T follicular helper cell (primary cell): ENCODE measurements around the gene DXO.
"Not testable (repeated sequence)": the region's sequence is repeated elsewhere in the genome, so short reads cannot be mapped to it uniquely, and the experiment has no call there.

Experiments used
- DNase-seq: peaks from one replicate; pipeline ENCODE4 v3.0.0-alpha.2; 2020; ENCODE audit warnings: low read depth
- total RNA-seq, 2 experiments: gene quantifications; one replicate each; lab custom pipeline; 2026; lab: John Stamatoyannopoulos, UW

DXO gene
- total RNA-seq, result 9.9 to 29.7 reads per million in 2 experiments

DNA sequence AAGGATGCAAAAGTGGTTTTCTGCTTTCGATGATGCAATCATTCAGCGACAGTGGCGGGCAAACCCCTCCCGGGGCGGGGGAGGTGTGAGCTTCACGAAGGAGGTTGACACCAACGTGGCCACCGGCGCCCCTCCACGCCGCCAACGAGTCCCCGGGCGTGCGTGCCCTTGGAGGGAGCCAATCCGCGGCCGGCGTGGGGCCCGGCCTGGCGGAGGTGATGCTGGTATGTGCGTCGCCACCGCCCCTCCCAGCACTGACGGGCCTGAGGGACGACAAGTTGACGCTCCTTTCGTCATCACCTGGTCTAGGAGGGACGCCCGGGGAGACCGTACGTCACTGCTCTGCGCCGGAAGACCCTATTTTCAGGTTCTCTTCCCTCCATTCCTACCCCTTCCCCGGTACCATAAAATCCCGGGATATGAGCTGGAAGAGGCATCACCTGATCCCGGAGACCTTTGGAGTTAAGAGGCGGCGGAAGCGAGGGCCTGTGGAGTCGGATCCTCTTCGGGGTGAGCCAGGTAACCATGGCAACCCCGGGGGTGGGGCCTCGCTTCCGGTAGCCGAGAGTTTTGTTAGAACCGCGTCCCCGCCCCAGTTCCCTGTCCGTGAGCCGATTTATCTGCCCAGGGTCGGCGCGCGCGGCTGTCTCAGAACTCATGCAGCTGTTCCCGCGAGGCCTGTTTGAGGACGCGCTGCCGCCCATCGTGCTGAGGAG, at the start of gene DXO:
Gene DXO, minus strand, starts transcription at position 146 of the 716 bp plus-strand sequence. CDS start 463 bp downstream, outside the sequence.
- DNase-seq, result peak; percentile 98

DNA sequence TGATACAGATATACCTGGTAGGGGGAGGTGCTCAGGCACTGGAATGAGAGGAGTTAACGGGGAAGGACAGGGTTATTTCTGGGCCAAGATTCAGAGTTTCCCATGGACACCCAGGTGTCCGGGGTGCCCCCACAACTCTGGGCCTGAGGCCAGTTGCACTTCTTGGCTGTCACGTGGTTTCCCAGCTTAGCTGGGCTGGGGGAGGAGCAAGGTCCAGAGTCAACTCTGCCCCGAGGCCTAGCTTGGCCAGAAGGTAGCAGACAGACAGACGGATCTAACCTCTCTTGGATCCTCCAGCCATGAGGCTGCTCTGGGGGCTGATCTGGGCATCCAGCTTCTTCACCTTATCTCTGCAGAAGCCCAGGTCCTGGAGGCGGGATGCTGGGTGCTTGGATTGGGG, 42.6 kb upstream of the DXO start, which contains the start of gene C4B:
Gene C4B, plus strand, starts transcription at position 249 of the 400 bp plus-strand sequence. Its CDS starts 51 bp downstream, at position 300.
- not testable (repeated sequence) for DNase-seq

DNA sequence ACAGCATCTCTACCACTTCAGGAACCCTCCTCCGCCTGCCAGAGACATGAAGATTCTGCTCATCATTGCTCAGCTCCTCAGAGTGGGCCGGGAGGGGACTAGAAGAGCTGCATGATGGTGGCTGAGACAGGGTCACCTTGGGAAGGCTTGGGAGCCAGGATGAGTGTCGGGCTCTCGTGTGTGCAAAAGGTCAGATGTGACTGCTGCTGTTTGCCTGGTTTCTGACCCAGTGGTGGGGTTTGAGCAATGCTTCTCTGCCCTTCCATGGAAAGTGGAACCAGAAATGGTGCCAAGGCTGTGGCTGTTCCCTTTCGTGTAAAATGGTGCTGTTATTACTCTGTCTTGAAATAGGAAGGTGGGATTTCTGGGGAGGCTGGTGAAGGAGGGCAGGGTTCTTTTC, 41.8 kb upstream of the DXO start:
- DNase-seq, result not testable (repeated sequence)

DNA sequence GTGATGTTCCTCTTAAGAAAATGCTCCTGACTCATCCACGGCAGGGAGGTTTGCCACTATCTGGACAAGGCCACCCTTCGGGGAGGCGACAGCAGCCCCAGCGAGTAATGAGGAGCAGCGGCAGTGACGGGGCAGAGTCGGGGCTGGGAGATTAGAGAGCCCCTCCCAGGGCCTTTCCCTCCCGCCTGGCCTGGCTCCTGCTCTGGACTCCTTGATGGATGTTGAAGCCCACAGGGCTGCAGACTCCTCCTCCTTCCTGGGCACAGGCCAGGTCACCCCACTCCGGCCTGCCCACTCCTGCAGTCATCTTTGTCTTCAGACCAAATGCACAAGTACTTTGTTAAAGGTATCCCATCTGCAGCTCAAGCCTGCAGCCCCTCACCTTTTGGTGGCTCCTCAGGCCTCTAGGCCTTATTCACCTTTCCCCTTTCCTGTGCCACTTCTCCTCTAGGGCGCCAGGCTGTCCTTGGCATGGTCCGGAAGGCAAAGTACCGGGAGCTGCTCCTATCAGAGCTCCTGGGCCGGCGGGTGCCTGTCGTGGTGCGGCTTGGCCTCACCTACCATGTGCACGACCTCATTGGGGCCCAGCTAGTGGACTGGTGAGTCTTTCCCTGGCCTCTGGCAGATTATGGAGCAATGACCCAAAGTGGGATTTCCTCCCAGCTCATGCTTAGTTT, 41.1 kb upstream of the DXO start:
- DNase-seq, result not testable (repeated sequence)

DNA sequence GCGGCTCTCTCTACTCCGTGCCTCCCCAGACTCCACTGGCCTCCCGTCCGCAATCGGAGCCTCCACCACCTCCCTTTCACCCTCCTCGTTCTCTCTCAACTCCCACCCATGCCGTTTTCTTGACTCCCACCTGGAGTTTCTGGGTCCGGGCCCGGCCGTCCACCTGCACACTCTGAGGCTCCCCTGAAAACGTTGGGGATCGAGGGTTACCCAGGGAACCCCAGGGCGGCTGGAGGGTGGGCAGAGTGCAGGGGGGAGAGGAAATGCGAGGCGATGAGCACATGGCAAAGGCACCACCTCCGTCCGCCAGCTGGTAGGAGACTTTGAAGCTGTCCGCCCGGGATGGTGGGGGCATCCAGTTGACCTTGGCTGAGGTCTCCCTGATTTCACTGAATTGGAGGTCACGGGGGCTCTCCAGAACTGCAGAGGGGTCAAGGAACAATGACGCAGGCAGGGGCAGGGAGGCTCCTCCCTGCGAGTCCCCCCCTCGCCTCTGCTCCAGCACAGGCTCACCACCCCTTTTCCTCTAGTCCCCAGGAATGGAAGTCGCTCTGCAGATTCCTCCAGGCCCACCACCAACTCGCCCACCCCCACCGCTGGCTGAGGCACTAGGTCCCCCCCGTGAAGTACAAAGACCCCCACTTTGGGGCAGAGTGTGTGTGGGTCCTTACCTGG, 39.1 kb upstream of the DXO start:
- DNase-seq, result not testable (repeated sequence)

DNA sequence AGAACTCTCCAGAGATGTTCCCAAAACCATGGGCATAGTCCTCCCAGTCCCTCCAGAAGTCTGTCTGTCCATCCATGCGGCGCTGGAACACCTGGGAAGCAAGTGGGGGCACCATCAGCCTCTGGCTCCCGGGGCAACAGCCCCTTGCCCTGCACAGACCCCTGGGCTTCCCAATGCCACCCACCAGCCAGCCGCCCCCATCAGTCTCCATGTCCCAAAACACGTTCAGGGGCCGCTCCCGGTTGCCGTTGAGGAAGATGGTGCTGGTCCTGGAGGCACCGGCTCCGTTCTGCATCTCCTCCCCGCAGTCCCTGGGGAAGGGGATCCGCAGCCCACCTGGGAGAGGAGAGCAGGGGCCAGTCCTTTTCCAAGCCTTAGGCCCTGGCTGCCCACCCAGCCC, 37.6 kb upstream of the DXO start:
- not testable (repeated sequence) for DNase-seq

DNA sequence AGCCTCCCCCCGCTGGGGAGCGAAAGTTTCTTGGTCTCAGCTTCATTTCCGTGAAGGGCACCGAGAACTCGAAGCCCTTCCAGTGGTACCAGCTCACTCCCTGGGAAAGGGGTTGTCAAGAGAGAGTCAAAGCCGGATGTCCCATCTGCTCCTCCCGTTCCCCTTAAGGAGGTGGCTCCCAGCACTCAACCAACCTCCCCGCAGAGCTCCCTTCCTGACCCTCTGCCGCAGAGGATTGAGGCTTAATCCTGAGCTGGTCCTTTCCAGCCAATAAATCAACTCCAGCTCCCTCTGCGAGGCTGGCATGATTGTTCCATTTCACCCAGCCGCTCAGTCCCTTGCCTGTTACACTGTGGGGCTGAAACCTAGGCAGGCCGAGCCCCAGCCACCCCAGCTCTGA, 36.7 kb upstream of the DXO start:
- not testable (repeated sequence) for DNase-seq

DNA sequence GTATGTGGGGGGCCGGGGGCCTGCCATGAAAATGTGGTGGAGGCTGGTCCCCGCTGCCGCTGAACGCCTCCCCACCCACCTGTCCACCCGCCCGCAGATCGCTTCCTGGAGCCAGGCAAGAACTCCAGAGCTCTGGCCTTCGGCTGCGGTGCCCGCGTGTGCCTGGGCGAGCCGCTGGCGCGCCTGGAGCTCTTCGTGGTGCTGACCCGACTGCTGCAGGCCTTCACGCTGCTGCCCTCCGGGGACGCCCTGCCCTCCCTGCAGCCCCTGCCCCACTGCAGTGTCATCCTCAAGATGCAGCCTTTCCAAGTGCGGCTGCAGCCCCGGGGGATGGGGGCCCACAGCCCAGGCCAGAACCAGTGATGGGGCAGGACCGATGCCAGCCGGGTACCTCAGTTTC, 36.1 kb upstream of the DXO start:
- not testable (repeated sequence) for DNase-seq

DNA sequence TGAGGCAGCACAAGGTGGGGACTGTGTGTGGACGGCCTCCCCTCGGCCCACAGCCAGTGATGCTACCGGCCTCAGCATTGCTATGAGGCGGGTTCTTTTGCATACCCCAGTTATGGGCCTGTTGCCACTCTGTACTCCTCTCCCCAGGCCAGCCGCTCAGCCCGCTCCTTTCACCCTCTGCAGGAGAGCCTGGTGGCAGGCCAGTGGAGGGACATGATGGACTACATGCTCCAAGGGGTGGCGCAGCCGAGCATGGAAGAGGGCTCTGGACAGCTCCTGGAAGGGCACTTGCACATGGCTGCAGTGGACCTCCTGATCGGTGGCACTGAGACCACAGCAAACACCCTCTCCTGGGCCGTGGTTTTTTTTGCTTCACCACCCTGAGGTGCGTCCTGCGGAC, 35.1 kb upstream of the DXO start:
- not testable (repeated sequence) for DNase-seq

DNA sequence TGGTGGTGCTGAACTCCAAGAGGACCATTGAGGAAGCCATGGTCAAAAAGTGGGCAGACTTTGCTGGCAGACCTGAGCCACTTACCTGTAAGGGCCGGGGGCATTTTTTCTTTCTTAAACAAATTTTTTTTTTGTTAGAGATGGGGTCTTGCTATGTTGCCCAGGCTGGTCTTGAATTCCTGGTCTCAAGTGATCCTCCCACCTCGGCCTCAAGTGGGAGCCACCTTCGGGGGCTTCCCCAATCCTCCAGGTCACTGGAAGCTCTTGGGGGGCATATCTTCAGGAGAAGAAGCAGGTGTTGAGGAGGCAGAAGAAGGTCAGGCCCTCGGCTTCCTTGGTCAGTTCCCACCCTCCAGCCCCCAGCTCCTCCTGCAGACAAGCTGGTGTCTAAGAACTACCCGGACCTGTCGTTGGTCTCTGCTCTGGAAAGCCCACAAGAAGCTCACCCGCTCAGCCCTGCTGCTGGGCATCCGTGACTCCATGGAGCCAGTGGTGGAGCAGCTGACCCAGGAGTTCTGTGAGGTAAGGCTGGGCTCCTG, 34.1 kb upstream of the DXO start:
- DNase-seq, result not testable (repeated sequence)

DNA sequence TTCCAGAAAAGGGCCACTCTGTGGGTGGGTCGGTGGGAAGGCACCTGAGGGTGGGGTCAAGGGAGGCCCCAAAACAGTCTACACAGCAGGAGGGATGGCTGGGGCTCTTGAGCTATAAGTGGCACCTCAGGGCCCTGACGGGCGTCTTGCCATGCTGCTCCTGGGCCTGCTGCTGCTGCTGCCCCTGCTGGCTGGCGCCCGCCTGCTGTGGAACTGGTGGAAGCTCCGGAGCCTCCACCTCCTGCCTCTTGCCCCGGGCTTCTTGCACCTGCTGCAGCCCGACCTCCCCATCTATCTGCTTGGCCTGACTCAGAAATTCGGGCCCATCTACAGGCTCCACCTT, 33.6 kb upstream of the DXO start:
- not testable (repeated sequence) for DNase-seq

DNA sequence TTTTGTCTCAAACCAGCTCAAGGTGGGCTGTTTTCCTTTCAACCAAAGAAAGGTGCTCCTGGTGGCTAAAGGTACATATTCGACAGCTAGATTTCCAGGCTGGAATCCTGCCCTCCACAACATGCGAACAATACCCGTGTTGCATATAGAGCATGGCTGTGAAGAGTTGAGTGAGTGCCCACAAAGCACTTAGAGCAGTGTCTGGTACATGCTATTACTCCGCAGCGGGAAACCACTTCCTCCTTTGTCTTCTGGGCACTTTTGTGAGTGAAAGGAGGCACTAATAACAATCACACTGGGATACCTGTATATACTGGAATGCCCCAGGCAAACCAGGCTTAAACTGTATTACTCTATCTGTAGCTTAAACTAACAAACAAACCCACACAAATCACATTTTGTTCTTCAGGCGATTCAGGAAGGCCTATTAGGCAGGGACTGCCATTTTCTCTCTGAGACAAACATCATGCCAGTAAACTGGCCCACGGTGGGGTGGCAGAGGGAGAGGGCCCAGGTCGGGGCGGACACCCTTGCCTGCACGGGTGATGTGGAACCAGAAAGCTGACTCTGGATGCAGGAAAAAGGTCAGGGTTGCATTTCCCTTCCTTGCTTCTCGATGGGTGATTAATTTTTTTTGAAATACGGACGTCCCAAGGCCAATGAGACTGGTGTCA, 33.1 kb upstream of the DXO start:
- DNase-seq, result not testable (repeated sequence)

DNA sequence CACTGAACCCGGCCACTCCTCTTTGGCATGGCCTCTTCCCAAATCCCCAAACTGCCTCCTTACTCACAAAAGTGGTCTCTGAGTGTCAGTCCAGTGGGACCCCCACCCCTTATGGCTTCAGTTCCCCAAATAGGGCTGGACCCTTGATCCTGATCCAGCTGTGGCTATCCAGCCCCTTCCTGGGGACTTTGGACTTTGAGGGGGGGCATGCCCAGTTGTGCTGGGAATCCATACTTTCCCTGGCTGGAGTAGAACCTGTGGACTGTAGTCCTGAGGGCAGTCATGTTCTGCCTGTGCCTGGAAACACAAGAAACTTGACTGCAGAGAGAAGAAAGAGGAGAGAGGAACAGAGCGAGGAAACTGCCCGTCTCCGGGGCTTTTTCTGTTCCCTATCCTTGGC, 32.5 kb upstream of the DXO start:
- DNase-seq, result not testable (repeated sequence)

DNA sequence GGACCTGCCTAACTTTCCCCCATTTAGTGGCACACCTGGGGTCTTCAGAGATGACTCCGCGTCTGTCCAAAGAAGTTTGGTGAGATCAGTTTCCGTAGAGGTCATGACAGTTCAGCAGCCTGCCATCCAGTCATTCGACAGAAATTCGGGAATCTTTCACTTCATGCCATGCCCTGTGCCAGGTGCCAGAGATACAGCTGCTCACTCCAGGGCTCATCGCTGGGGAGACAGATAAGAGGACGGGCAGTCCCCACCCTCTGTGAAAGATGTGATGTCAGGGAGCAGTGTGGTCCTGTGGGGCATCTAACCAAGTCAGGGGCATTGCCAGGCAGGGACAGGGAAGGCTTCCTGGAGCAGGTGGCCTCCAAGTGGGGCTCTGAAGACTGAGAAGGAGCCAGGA, 31.4 kb upstream of the DXO start:
- DNase-seq, result not testable (repeated sequence)

DNA sequence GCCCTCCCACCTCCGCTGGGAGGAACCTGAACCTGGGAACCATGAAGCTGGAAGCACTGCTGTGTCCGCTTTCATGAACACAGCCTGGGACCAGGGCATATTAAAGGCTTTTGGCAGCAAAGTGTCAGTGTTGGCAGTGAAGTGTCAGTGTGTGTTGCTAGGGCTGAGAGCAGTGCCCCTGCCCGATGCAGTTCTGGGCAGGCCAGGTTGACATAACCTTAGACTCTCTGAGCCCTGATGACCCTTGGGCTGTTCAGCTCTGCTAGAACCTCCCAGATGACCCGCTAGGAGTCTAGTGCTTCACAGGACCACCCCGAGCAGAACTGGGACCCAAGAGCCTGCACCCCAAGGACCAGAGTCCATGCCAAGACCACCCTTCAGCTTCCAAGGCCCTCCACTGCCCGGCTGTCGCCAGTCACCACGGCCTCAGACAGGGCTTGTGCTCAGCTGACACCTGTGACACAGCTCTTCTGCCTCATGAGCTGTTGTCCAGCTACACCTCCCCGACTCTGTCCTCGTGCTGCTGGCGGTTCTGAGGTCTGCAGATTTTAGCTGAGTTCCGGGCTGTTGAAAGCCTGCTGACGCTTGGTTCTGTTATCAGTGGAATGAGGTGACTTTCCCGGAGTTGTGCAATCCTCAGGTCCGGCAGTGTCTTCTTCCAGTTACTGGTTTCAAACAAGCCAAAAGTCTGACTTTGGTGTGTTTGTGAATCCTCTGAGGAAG, 30.8 kb upstream of the DXO start:
- not testable (repeated sequence) for DNase-seq

DNA sequence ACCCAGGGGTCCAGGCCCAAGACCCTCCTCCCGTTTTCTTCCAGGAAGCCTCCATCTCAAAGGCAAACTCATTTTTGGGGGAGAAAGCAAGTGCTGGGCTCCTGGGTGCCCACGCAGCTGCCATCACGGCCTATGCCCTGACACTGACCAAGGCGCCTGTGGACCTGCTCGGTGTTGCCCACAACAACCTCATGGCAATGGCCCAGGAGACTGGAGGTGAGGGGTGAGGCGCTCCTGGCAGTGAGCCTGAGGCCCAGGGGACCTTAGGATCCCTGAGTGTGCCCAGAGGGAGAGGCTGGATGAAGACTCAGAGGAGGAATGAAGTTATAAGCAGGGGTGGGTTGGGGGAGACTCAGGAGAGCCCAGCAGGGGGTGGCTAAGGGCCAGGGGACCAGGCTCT, 24.4 kb upstream of the DXO start:
- not testable (repeated sequence) for DNase-seq

DNA sequence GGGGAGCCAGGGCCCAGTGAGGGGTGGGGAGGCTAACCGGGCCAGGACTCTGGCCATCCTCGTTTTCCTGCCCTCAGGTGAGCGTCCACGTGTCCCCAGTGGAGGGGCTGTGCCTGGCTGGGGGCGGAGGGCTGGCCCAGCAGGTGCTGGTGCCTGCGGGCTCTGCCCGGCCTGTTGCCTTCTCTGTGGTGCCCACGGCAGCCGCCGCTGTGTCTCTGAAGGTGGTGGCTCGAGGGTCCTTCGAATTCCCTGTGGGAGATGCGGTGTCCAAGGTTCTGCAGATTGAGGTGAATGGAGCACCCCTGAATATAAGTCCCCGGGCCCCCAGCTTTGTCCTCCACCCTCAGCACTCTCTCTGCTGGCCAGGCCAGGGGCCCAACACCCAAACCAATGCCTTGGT, 22.5 kb upstream of the DXO start:
- not testable (repeated sequence) for DNase-seq

DNA sequence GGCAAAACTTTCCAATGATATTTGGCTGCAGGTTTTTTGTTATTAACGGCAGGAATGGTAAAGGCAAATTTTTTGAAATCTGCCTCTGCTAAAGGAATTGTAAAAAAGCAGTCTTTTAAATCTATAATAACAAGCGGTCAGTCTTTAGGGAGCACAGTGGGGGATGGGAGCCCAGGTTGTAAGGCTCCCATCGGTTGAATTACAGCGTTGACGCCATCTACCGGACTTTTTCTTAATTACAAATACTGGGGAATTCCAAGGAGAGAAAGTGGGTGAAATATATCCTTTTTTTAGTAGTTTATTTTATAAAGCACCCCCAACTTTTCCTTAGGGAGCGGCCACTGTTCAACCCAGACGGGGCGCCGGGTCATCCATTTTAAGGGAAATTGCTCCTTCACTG, 17.4 kb upstream of the DXO start:
- not testable (repeated sequence) for DNase-seq

DNA sequence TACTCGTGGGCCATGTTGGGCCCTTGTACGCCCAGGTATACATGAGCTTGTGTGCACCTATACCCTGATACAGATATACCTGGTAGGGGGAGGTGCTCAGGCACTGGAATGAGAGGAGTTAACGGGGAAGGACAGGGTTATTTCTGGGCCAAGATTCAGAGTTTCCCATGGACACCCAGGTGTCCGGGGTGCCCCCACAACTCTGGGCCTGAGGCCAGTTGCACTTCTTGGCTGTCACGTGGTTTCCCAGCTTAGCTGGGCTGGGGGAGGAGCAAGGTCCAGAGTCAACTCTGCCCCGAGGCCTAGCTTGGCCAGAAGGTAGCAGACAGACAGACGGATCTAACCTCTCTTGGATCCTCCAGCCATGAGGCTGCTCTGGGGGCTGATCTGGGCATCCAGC, 9.8 kb upstream of the DXO start, which contains the start of gene C4A:
Gene C4A, plus strand, starts transcription at position 314 of the 400 bp plus-strand sequence. Its CDS starts 51 bp downstream, at position 365.
- not testable (repeated sequence) for DNase-seq

DNA sequence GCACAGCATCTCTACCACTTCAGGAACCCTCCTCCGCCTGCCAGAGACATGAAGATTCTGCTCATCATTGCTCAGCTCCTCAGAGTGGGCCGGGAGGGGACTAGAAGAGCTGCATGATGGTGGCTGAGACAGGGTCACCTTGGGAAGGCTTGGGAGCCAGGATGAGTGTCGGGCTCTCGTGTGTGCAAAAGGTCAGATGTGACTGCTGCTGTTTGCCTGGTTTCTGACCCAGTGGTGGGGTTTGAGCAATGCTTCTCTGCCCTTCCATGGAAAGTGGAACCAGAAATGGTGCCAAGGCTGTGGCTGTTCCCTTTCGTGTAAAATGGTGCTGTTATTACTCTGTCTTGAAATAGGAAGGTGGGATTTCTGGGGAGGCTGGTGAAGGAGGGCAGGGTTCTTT, 9.1 kb upstream of the DXO start:
- DNase-seq, result not testable (repeated sequence)
